Karpas-422 (cell line): Measurements from ENCODE around the gene MORN4. TPM values are rescaled to one million over a fixed set of nuclear protein-coding genes. Genes with fewer than 3 reads are reported as not detected.

Source experiments
- DNase-seq: peaks from one replicate; pipeline ENCODE4 v3.0.0-alpha.2; 2015
- H2AFZ ChIP-seq: fragments of 200-600 bp; sonication (generic); 2 replicates; pipeline ENCODE4 v1.6.1; 2014; ENCODE audit warnings: antibody characterized with exemption, low read length, mixed read lengths
- H3K27ac ChIP-seq: fragments of 200-600 bp; sonication (generic); 2 replicates; pipeline ENCODE4 v1.5.1; 2014; ENCODE audit warnings: mild to moderate bottlenecking, low read length, moderate library complexity
- H3K27me3 ChIP-seq: fragments of 200-600 bp; sonication (generic); 2 replicates; pipeline ENCODE4 v1.6.1; 2014; ENCODE audit warnings: low read length, mixed read lengths
- H3K36me3 ChIP-seq: fragments of 200-600 bp; sonication (generic); 2 replicates; pipeline ENCODE4 v1.6.1; 2014; ENCODE audit warnings: low read length, mixed read lengths; ENCODE audit not compliant: insufficient read depth
- H3K4me1 ChIP-seq: fragments of 200-600 bp; sonication (generic); 2 replicates; pipeline ENCODE4 v1.6.1; 2014; ENCODE audit warnings: mild to moderate bottlenecking, low read length, mixed read lengths
- H3K4me2 ChIP-seq: fragments of 200-600 bp; sonication (generic); 2 replicates; pipeline ENCODE4 v1.6.1; 2014; ENCODE audit warnings: low read length, low read depth, mild to moderate bottlenecking; ENCODE audit not compliant: poor library complexity, severe bottlenecking
- H3K4me3 ChIP-seq: fragments of 200-600 bp; sonication (generic); 2 replicates; pipeline ENCODE4 v1.5.1; 2014; ENCODE audit warnings: mild to moderate bottlenecking, antibody characterized with exemption, low read length, mixed read lengths
- H3K79me2 ChIP-seq: fragments of 200-600 bp; sonication (generic); 2 replicates; pipeline ENCODE4 v1.6.1; 2014; ENCODE audit warnings: mild to moderate bottlenecking, low read length, mixed read lengths
- H3K9ac ChIP-seq: fragments of 200-600 bp; sonication (generic); 2 replicates; pipeline ENCODE4 v1.6.0; 2014; ENCODE audit warnings: low read length
- H3K9me2 ChIP-seq: fragments of 200-600 bp; sonication (generic), shearing (Covaris generic); replicated peaks from 2 replicates; pipeline ENCODE4 v1.6.0; 2014; ENCODE audit warnings: mild to moderate bottlenecking, low read length, moderate library complexity; ENCODE audit not compliant: insufficient read depth
- H3K9me3 ChIP-seq: fragments of 300-700, 200-600 bp; sonication (generic); 2 replicates; pipeline ENCODE4 v1.6.1; 2014; ENCODE audit warnings: low read length, mixed read lengths
- H4K20me1 ChIP-seq: fragments of 200-600 bp; sonication (generic); 2 replicates; pipeline ENCODE4 v1.6.1; 2014; ENCODE audit warnings: mild to moderate bottlenecking, antibody characterized with exemption, low read length, low read depth; ENCODE audit not compliant: insufficient read depth
- total RNA-seq: library from RNA; depleted of rRNA; stranded (reverse); fragments of >200 nt; shearing (Covaris generic); gene quantifications from 2 replicates; pipeline ENCODE4 v1.2.3, GENCODE V29; 2014; ENCODE audit warnings: low replicate concordance

MORN4 gene
- total RNA-seq, 1 experiment from 2014 or later: not detected

DNA sequence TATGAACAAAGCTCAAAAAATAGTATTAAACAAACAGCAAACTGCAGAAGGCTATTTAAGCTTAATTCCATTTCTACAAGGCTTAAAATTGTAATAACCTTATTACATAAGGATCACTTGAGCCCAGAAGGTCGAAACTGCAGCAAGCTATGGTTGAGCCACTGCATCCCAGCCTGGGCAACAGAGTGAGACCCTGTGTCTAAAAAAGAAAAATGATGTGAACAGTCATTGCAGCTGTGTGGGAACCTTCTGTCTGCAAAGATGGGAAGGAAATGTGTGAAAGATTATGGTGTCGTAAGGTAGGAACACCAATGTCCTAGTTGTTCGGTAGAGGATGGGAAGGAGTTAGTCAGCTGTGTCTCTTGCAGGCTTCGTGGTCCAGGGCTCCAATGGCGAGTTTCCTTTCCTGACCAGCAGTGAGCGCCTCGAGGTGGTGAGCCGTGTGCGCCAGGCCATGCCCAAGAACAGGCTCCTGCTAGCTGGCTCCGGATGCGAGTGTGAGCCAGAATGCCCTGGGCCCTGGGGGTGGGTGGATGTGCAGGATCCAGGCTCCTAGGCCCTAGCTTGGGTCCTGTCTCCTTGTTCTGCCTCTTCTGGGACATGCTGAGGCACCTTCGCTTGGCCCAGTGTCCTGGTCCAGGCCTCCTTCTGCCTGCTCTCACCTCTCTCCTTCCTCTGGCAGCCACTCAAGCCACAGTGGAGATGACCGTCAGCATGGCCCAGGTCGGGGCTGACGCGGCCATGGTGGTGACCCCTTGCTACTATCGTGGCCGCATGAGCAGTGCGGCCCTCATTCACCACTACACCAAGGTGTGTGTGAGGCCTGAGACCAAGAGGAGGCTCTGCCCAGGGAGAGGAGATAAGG is 34.7 kb downstream of the MORN4 start:
- no peak overlapping the region for H3K9ac ChIP-seq
- no peak overlapping the region for H3K4me2 ChIP-seq
- H3K36me3 ChIP-seq: no peaks in the 10 kb centered on the region
- no peak overlapping the region for H3K4me3 ChIP-seq
- DNase-seq: no peak
- H4K20me1 ChIP-seq: no peaks in the 10 kb centered on the region
- no peak overlapping the region for H2AFZ ChIP-seq
- no peak overlapping the region for H3K27ac ChIP-seq
- no peaks in the 10 kb centered on the region for H3K4me1 ChIP-seq
- no peaks in the 10 kb centered on the region for H3K9me2 ChIP-seq
- no peaks in the 10 kb centered on the region for H3K27me3 ChIP-seq
- no peaks in the 10 kb centered on the region for H3K79me2 ChIP-seq
- no peaks in the 10 kb centered on the region for H3K9me3 ChIP-seq

DNA sequence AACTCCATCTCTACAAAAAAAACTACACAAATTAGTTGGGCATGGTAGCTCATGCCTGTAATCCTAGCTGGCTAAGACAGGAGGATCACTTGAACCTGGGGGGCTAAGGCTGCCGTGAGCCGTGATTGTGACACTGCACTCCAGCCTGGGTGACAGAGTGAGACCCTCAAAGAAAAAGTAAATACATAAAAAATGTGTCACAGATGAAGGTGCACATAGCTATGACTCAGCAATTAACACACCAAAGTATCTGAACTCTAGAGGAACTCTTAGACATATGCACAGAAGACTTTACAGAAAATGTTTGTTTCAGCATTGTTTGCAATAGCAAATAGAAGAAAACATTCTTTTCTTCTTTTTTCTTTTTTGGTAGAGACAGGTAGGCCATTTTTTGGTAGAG is 35.5 kb downstream of the MORN4 start:
- H3K4me3 ChIP-seq: no peak overlapping the region
- no peak overlapping the region for H3K27ac ChIP-seq
- H3K36me3 ChIP-seq: no peaks in the 10 kb centered on the region
- no peaks in the 10 kb centered on the region for H4K20me1 ChIP-seq
- H3K4me2 ChIP-seq: no peak overlapping the region
- no peaks in the 10 kb centered on the region for H3K27me3 ChIP-seq
- no peaks in the 10 kb centered on the region for H3K9me2 ChIP-seq
- no peaks in the 10 kb centered on the region for H3K4me1 ChIP-seq
- H2AFZ ChIP-seq: no peak overlapping the region
- H3K9me3 ChIP-seq: no peaks in the 10 kb centered on the region
- no peaks in the 10 kb centered on the region for H3K79me2 ChIP-seq
- no peak overlapping the region for H3K9ac ChIP-seq
- no peak for DNase-seq

DNA sequence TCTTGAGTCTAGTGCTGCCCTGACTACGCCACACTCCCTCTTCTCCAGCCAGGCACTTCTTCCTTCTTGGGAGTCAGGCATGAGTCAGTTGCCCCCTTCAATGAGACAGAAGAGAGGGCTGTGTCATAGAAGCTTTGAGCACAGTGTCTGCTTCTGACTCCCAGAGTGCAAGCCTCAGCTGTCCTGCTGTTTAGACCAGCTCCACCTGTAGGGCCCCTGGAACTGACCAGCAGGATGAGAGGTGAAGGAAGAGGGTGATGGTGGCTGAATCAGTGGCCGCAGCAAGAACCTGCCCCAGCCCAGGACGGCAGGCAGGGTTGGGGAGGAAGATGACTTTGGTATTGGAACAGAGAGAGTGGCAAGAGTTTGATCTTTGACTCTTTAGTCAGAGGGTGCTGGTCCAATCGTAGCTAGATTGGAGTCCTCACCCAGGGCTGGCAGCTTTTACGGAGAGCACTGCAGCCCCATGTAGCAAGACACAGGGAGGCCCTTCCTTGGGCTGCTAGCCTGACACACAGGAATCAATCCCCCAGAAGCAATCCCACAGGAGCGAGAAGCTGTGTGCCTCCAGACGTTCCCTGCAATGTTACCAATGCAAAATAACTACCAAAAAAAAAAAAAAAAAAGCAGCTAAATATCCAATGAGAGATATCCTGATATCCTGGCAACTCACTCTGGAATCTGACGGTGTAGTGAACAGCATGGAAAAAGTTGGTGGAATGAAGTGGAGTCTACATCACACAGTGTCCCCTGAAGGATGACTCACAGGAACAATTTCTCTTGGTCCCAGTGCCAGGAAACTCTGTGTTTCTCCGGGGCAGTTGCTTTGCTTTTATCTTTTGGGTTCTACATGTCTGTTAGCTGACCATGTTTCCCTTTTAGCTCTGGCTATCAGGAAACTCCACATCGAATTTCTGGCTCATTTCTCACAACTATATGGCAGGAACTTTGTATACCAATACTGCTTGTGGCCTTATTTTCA is 36.9 kb downstream of the MORN4 start:
- DNase-seq: no peak
- no peak overlapping the region for H3K9ac ChIP-seq
- no peak overlapping the region for H2AFZ ChIP-seq
- no peaks in the 10 kb centered on the region for H3K9me3 ChIP-seq
- H3K4me1 ChIP-seq: no peaks in the 10 kb centered on the region
- H3K27ac ChIP-seq: no peak overlapping the region
- H3K79me2 ChIP-seq: no peaks in the 10 kb centered on the region
- no peaks in the 10 kb centered on the region for H4K20me1 ChIP-seq
- H3K36me3 ChIP-seq: no peaks in the 10 kb centered on the region
- H3K9me2 ChIP-seq: no peaks in the 10 kb centered on the region
- H3K4me2 ChIP-seq: no peak overlapping the region
- H3K27me3 ChIP-seq: no peaks in the 10 kb centered on the region
- no peak overlapping the region for H3K4me3 ChIP-seq

DNA sequence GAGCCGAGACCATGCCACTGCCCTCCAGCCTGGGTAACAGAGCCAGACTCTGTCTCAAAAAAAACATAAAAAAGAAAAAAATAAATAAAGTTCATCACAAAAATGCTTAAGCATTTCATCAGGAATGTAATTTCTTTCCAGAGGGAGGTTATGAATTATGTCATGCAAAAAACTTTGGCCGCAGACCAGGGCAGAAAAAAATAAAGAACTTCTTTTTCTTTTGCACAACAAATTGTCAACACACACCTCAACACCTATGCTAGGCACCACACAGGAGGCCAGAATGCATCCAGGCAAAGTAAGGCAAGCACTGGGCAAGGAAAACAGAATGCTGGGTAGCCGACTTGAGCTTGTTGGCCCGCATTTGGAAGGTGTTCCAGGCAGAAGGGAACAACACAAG is 39.9 kb downstream of the MORN4 start:
- H3K27ac ChIP-seq: no peak overlapping the region
- no peaks in the 10 kb centered on the region for H3K36me3 ChIP-seq
- no peak overlapping the region for H3K9ac ChIP-seq
- no peaks in the 10 kb centered on the region for H3K9me3 ChIP-seq
- no peaks in the 10 kb centered on the region for H3K79me2 ChIP-seq
- no peaks in the 10 kb centered on the region for H3K9me2 ChIP-seq
- DNase-seq: no peak
- H2AFZ ChIP-seq: no peak overlapping the region
- no peak overlapping the region for H3K4me2 ChIP-seq
- no peaks in the 10 kb centered on the region for H4K20me1 ChIP-seq
- H3K27me3 ChIP-seq: no peaks in the 10 kb centered on the region
- no peaks in the 10 kb centered on the region; the same call in 1 of the 2 replicates for H3K4me1 ChIP-seq
- no peak overlapping the region for H3K4me3 ChIP-seq

DNA sequence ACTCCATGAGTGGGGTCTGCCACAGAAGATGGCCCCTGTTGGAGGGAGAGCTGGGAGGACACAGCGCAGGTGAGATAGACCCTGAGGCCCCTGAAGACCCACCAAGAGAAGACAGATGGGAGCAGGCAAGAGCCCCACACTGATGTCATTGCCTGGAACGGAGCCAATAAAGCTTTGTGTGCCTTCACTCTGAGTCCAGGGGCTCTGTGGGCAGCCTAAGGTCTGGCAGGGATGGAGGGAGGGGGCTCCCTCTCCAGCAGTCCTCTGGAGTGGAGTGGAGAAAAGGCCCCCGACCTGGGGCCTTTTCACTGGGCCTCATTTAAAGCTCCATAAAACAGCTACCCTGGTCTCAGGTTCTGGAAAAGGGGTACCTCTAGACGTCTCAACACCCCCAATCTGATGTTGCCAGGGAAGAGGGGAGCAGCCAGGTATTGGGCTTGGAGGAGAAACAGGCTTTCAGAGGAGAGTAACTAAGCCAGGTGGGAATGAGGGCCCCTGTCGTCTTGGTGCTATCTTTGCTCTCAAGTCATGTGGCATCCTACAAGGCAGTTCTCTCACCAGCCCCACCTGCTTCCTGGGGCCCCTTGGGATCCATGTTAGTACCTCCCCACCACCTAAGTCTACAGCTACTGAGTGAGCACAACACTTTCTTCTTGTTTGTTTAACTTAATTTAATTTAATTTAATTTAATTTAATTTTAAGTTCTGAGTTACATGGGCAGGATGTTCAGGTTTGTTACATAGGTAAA is 42.4 kb downstream of the MORN4 start:
- H3K4me1 ChIP-seq: no peaks in the 10 kb centered on the region; the same call in 1 of the 2 replicates
- H3K4me2 ChIP-seq: no peak overlapping the region
- DNase-seq: no peak

DNA sequence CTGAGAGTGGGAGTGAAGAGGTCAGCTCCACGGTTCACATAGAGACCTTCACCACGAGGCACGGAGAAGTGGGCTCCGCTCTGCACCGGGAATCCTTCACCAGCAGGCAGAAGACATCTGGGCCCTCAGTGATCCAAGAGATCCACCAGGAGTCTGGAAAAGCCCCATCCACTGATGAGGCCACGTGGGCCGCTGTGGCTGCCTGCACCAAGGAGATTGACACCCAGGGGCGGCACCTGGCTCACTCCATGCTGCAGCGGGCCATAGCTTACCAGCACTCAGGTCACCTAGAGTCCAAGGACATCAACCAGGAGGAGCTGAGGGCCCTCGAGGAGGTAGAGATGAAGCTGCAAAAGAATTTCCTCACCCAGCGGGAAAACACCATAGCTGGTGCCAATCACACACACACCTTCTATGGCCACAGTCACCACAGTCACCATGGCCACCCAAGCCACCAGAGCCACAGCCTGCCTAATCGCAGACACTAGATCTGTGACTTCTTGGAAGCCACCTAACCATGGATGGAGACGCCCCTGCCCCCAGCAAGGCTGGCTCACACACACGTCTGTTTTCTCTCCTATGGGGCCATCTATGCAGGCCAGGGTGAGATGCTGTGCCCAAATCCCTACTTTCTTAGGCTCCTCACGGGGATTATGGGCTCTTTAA is 43.1 kb downstream of the MORN4 start:
- Histone ChIP-seq H2AFZ (no peak overlapping the region), H3K27me3 (no peaks in the 10 kb centered on the region), H3K9me2 (no peaks in the 10 kb centered on the region), H3K4me1 (no peaks in the 10 kb centered on the region; the same call in 1 of the 2 replicates), H3K9ac (no peak overlapping the region), H3K79me2 (no peaks in the 10 kb centered on the region), H4K20me1 (no peaks in the 10 kb centered on the region), H3K36me3 (no peaks in the 10 kb centered on the region), H3K4me3 (no peak overlapping the region), H3K27ac (no peak overlapping the region), H3K9me3 (no peaks in the 10 kb centered on the region), H3K4me2 (no peak overlapping the region)
- no peak for DNase-seq

More for the DNA sequence above, 42.4 kb downstream of the MORN4 start:
- H3K9me2 ChIP-seq: no peaks in the 10 kb centered on the region
- no peaks in the 10 kb centered on the region for H3K9me3 ChIP-seq
- no peak overlapping the region for H3K9ac ChIP-seq
- H3K36me3 ChIP-seq: no peaks in the 10 kb centered on the region
- H2AFZ ChIP-seq: no peak overlapping the region
- H3K4me3 ChIP-seq: no peak overlapping the region
- no peaks in the 10 kb centered on the region for H3K27me3 ChIP-seq
- no peaks in the 10 kb centered on the region for H3K79me2 ChIP-seq
- no peak overlapping the region for H3K27ac ChIP-seq
- H4K20me1 ChIP-seq: no peaks in the 10 kb centered on the region

DNA sequence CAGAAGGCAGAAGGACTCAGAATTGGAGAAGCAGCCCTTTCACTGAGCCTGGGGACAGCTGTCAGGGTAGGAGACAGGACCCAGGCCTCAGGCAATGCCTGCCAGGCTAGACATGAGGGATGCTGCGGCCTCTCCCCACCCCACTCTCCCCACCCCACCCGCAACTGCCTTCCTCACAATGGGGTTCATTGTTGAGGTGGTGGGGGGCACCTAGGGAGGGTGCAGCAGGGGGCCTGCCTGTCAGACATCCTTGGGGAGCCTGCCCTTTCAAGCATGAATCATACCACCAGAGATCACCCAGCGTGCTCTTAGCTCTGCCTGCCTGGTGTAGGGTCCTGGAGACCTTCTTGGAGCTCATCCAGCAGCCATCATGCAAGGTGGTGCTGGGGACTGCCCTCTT is 43.8 kb downstream of the MORN4 start, which contains the start of gene C10orf62:
C10orf62 (plus strand) TSS at position 243 of the 400 bp plus-strand sequence. CDS start 177 bp downstream, outside the sequence.
- no peaks in the 10 kb centered on the region for H3K79me2 ChIP-seq
- H3K4me1 ChIP-seq: no peaks in the 10 kb centered on the region; the same call in 1 of the 2 replicates
- H4K20me1 ChIP-seq: no peaks in the 10 kb centered on the region
- H3K9me2 ChIP-seq: no peaks in the 10 kb centered on the region
- no peaks in the 10 kb centered on the region for H3K27me3 ChIP-seq
- H3K27ac ChIP-seq: no peak within 1 kb of the TSS
- H3K9me3 ChIP-seq: no peaks in the 10 kb centered on the region
- H3K36me3 ChIP-seq: no peaks in the 10 kb centered on the region
- DNase-seq: no peak
- H3K4me2 ChIP-seq: no peak within 1 kb of the TSS
- H3K9ac ChIP-seq: no peak within 1 kb of the TSS
- H3K4me3 ChIP-seq: no peak within 1 kb of the TSS
- no peak within 1 kb of the TSS for H2AFZ ChIP-seq
